Renal pelvis (tissue), 4 donors: ENCODE measurements around the gene HAPLN2. TPM values are rescaled to one million over a fixed set of nuclear protein-coding genes. Genes with fewer than 3 reads are reported as not detected.
A peak's percentile ranks its signal among the peaks of the same experiment; 100 is the strongest.

Experiments used
- DNase-seq: peaks from one replicate; pipeline ENCODE4 v3.0.0-alpha.2; 2013
- polyA plus RNA-seq, 3 donors: library from polyadenylated mRNA; unstranded; fragments of 120-200 nt; gene quantifications; one replicate each; pipeline ENCODE4 v1.2.1, GENCODE V29; 2013; ENCODE audit not compliant: insufficient read length in 3 of 3

HAPLN2 gene
- polyA plus RNA-seq, 3 donors: 0.13 to 0.71 (median 0.64) TPM

GRCh38 chr1:156644640-156645039, 25.4 kb downstream of the HAPLN2 start:
- no peak for DNase-seq

- no peak for DNase-seq
Measured at GRCh38 chr1:156645056-156645455, 25.8 kb downstream of the HAPLN2 start.

GRCh38 chr1:156645666-156646065, 26.5 kb downstream of the HAPLN2 start:
- DNase-seq: no peak

- DNase-seq: no peak
Measured at GRCh38 chr1:156646738-156647211, 27.6 kb downstream of the HAPLN2 start.

- no peak for DNase-seq
Measured at GRCh38 chr1:156647351-156647750, 28.1 kb downstream of the HAPLN2 start.

GRCh38 chr1:156648496-156648895, 29.3 kb downstream of the HAPLN2 start:
- DNase-seq: no peak

- no peak for DNase-seq
Measured at GRCh38 chr1:156648951-156649350, 29.7 kb downstream of the HAPLN2 start.

GRCh38 chr1:156652131-156652991, 33.1 kb downstream of the HAPLN2 start:
- peak; percentile 75 for DNase-seq

- no peak for DNase-seq
Measured at GRCh38 chr1:156652992-156653355, 33.8 kb downstream of the HAPLN2 start.

- no peak for DNase-seq
Measured at GRCh38 chr1:156654700-156655099, 35.5 kb downstream of the HAPLN2 start.

- no peak for DNase-seq
Measured at GRCh38 chr1:156655151-156655903, 36.1 kb downstream of the HAPLN2 start.

GRCh38 chr1:156655904-156656516, 36.8 kb downstream of the HAPLN2 start:
- no peak for DNase-seq

GRCh38 chr1:156656806-156657740, 37.9 kb downstream of the HAPLN2 start:
- no peak for DNase-seq

GRCh38 chr1:156657741-156658319, 38.6 kb downstream of the HAPLN2 start:
- DNase-seq: no peak

GRCh38 chr1:156658496-156658895, 39.3 kb downstream of the HAPLN2 start:
- DNase-seq: no peak

GRCh38 chr1:156658945-156659574, 39.8 kb downstream of the HAPLN2 start:
- no peak for DNase-seq

- DNase-seq: no peak
Measured at GRCh38 chr1:156659661-156659987, 40.4 kb downstream of the HAPLN2 start.

GRCh38 chr1:156659988-156660751, 41.0 kb downstream of the HAPLN2 start:
- DNase-seq: peak; percentile 94

- DNase-seq: no peak
Measured at GRCh38 chr1:156660752-156661112, 41.5 kb downstream of the HAPLN2 start.
